ENCODE data around the gene TTLL13. TPM values are rescaled to one million over a fixed set of nuclear protein-coding genes. Genes with fewer than 3 reads are reported as not detected.

TTLL13 gene
- total RNA-seq, 2 donors from 2014 or later = not detected

GRCh38 chr15:90211440-90212143 is 37.8 kb upstream of the TTLL13 start:
- no peak for ATAC-seq
- 58 to 67% methylated on average over 3 to 13 of the region's 13 CpGs for WGBS, 2 donors
- intact Hi-C loops (cut with DNase I) = loop anchor here (5.0 kb wide), 1 partner anchor 49 kb away; no protein-coding TSS in a partner anchor
- H3K4me1 ChIP-seq = peaks cover 62% of the 10 kb centered on the region
- H3K9me3 ChIP-seq = no peaks in the 10 kb centered on the region
- peak overlapping the region; percentile 88 to 92 (median 91) for H3K27ac ChIP-seq
- peak in 3 of 4 donors; percentile 16 to 64 (median 59) for DNase-seq
- no peak for TF ChIP-seq POLR2A (IDR thresholded peaks at IDR 0.05)
- TF ChIP-seq, protein P1, sequence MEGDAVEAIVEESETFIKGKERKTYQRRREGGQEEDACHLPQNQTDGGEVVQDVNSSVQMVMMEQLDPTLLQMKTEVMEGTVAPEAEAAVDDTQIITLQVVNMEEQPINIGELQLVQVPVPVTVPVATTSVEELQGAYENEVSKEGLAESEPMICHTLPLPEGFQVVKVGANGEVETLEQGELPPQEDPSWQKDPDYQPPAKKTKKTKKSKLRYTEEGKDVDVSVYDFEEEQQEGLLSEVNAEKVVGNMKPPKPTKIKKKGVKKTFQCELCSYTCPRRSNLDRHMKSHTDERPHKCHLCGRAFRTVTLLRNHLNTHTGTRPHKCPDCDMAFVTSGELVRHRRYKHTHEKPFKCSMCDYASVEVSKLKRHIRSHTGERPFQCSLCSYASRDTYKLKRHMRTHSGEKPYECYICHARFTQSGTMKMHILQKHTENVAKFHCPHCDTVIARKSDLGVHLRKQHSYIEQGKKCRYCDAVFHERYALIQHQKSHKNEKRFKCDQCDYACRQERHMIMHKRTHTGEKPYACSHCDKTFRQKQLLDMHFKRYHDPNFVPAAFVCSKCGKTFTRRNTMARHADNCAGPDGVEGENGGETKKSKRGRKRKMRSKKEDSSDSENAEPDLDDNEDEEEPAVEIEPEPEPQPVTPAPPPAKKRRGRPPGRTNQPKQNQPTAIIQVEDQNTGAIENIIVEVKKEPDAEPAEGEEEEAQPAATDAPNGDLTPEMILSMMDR (IDR thresholded peaks at IDR 0.05) = no peak
- H3K4me3 ChIP-seq = no peak overlapping the region
- H3K36me3 ChIP-seq (replicated peaks in 1 of 2; ENCODE audit: insufficient read depth in 1 of 2, low read depth in 2 of 2) = no peaks in the 10 kb centered on the region
- no peaks in the 10 kb centered on the region for H3K27me3 ChIP-seq

- WGBS, 2 donors = 33 to 57% methylated on average over 11 to 35 of the region's 35 CpGs
- H3K27me3 ChIP-seq = no peaks in the 10 kb centered on the region
- TF ChIP-seq POLR2A (IDR thresholded peaks at IDR 0.05) = no peak
- TF ChIP-seq, protein P1 (IDR thresholded peaks at IDR 0.05) = no peak
- no peaks in the 10 kb centered on the region for H3K9me3 ChIP-seq
- H3K4me3 ChIP-seq = no peak overlapping the region
- ATAC-seq (peak; percentile 33), DNase-seq (peak; percentile 67 to 80 (median 72))
- intact Hi-C loops (cut with DNase I) = loop anchor here (5.0 kb wide), 1 partner anchor 50 kb away; no protein-coding TSS in a partner anchor
- H3K36me3 ChIP-seq (replicated peaks in 1 of 2; ENCODE audit: insufficient read depth in 1 of 2, low read depth in 2 of 2) = no peaks in the 10 kb centered on the region
- H3K4me1 ChIP-seq = peaks cover 60% of the 10 kb centered on the region
- H3K27ac ChIP-seq = peak overlapping the region; percentile 88 to 92 (median 91)
Measured at GRCh38 chr15:90212221-90213098, 36.9 kb upstream of the TTLL13 start.

DNA sequence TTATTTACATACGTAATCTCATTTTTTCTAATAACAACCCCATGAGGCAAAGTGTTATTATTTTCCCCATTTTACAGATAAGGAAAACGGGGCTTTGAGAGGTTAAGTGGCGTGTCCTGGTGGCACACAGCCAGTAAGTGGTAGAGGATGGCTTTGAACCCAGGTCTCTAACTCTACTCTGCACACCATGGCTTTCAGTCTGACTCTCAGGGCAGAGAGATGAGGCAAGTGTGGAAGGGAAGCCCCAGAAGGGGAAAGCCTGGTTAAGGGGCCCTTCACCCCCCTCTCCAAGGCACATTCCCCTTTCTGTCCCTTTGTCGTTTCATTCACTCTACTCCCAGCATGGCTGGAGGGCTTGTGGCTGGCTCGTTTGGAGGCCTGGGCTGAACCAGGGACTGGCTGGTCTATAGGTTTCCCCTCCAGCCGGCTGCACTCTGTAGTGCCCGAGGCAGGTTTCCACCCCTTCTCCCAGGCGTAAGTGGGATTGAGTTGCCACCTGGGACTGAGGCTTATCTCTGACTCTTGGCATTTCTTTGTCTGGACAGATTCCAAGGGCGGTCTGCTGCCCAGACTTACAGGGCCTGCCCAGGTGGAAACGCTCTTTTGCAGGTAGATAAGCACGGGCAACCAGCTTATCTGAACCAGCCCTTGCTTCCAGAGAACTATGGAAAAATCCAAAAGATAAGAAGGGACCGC is 36.1 kb upstream of the TTLL13 start:
- WGBS, 2 donors = 20 to 26% methylated on average over 10 to 12 of the region's 12 CpGs
- DNase-seq (peak; percentile 87 to 94 (median 92)), ATAC-seq (peak; percentile 93)
- H3K4me3 ChIP-seq = no peak overlapping the region
- H3K9me3 ChIP-seq = no peaks in the 10 kb centered on the region
- H3K4me1 ChIP-seq = peaks cover 58% of the 10 kb centered on the region
- intact Hi-C loops (cut with DNase I) = loop anchor here (5.0 kb wide), 1 partner anchor 51 kb away; no protein-coding TSS in a partner anchor
- no peaks in the 10 kb centered on the region for H3K27me3 ChIP-seq
- peaks cover 0 to 4% of the 10 kb centered on the region in 2 donors for H3K36me3 ChIP-seq (replicated peaks in 1 of 2; ENCODE audit: insufficient read depth in 1 of 2, low read depth in 2 of 2)
- TF ChIP-seq, protein P1 (IDR thresholded peaks at IDR 0.05) = peak in 1 of 7 experiments; percentile 1
- TF ChIP-seq POLR2A (IDR thresholded peaks at IDR 0.05) = peak in 1 of 3 donors; percentile 18
- H3K27ac ChIP-seq = peak overlapping the region; percentile 88 to 92 (median 91)

DNA sequence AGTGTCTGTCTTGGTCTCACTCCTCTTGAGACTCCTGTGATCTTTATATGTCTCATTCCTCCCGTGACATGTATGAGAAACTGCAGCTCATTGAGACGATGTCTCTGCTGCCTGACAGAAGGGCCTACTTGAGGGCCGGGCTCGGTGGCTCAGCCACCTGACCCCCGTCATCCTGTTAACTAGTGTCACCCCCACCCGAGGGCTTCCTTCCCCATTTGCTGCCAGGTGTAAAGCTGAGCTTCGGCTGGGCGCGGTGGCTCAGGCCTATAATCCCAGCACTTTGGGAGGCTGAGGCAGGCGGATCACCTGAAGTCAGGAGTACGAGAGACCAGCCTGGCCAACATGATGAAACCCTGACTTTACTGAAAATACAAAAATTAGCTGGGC is 35.5 kb upstream of the TTLL13 start:
- no peaks in the 10 kb centered on the region for H3K9me3 ChIP-seq
- peak overlapping the region; percentile 88 to 92 (median 91) for H3K27ac ChIP-seq
- intact Hi-C loops (cut with DNase I) = loop anchor here (5.0 kb wide), 1 partner anchor 52 kb away; no protein-coding TSS in a partner anchor
- no peak overlapping the region for H3K4me3 ChIP-seq
- peaks cover 0 to 5% of the 10 kb centered on the region in 2 donors for H3K36me3 ChIP-seq (replicated peaks in 1 of 2; ENCODE audit: insufficient read depth in 1 of 2, low read depth in 2 of 2)
- ATAC-seq (peak; percentile 38), DNase-seq (peak in 3 of 4 donors; percentile 43 to 65 (median 49))
- WGBS, 2 donors = 3 to 26% methylated on average over 5 to 11 of the region's 11 CpGs
- H3K27me3 ChIP-seq = no peaks in the 10 kb centered on the region
- TF ChIP-seq, protein P1 (IDR thresholded peaks at IDR 0.05) = peak in 1 of 7 experiments; percentile 1
- TF ChIP-seq POLR2A (IDR thresholded peaks at IDR 0.05) = no peak
- peaks cover 58% of the 10 kb centered on the region for H3K4me1 ChIP-seq

Data from body of pancreas (tissue), 4 donors.